Measurements from ENCODE around the gene MX2. TPM values are rescaled to one million over a fixed set of nuclear protein-coding genes. Genes with fewer than 3 reads are reported as not detected.

Gene MX2
- total and polyA plus RNA-seq, 2 donors (not counting 1 experiment from before 2014, with no cell fraction given): 51.2 to 64.3 TPM

- no peaks in the 10 kb centered on the region for H3K27me3 Mint-ChIP-seq
- intact Hi-C loops (cut with micrococcal nuclease): no loop called here
- DNase-seq: no peak
- peaks cover 5% of the 10 kb centered on the region for H4K20me1 ChIP-seq (ENCODE audit: control insufficient read depth, insufficient read depth, low read length, poor library complexity, severe bottlenecking)
- H3K79me2 ChIP-seq (ENCODE audit: control insufficient read depth, insufficient read depth, low read length): no peaks in the 10 kb centered on the region
- H3K4me1 Mint-ChIP-seq: peaks cover 40% of the 10 kb centered on the region
- H3K27me3 ChIP-seq (replicated peaks in 1 of 4; ENCODE audit: control extremely low read depth in 1 of 4, control insufficient read depth in 3 of 4, insufficient read depth in 4 of 4, low read length in 3 of 4): no peaks in the 10 kb centered on the region
- no peak for TF ChIP-seq EZH2 (IDR thresholded peaks at IDR 0.05; ENCODE audit: borderline replicate concordance, insufficient read depth, low read depth, low read length, poor library complexity, severe bottlenecking)
- TF ChIP-seq CTCF (IDR thresholded peaks at IDR 0.05): no peak
- CTCF ChIA-PET: interaction anchor here (1.0 kb wide), 1 partner anchor 150 kb away, joined by 4 read pairs; no protein-coding TSS in a partner anchor
- WGBS (ENCODE audit: insufficient coverage): no CpG with 5 or more reads among the region's 2 CpGs
- H3K4me2 ChIP-seq (replicated peaks; ENCODE audit: low read depth, low read length, poor library complexity, severe bottlenecking): no peak overlapping the region
- no peak overlapping the region for H2AFZ ChIP-seq (ENCODE audit: insufficient read depth, low read depth, low read length, poor library complexity, severe bottlenecking)
- H3K36me3 ChIP-seq (replicated peaks in 1 of 2; ENCODE audit: control extremely low read depth in 1 of 2, control insufficient read depth in 1 of 2, extremely low read depth in 1 of 2, insufficient read depth in 2 of 2, low read length in 1 of 2): peaks cover 3 to 84% of the 10 kb centered on the region in 2 experiments
- H3K4me1 ChIP-seq (ENCODE audit: control insufficient read depth in 2 of 2, insufficient read depth in 2 of 2, low read length in 2 of 2): peaks cover 31 to 38% of the 10 kb centered on the region in 2 donors
- H3K27ac ChIP-seq (ENCODE audit: low read length in 2 of 2): no peak overlapping the region
- H3K27ac Mint-ChIP-seq: peak overlapping the region; percentile 62
- no peak overlapping the region for H3K4me3 ChIP-seq (ENCODE audit: control extremely low read depth in 1 of 5, extremely low read depth in 1 of 5, insufficient read depth in 1 of 5, low read depth in 2 of 5, low read length in 4 of 5)
- H3K9me3 ChIP-seq (ENCODE audit: control extremely low read depth in 1 of 3, control insufficient read depth in 2 of 3, insufficient read depth in 1 of 3, low read length in 2 of 3): peaks cover 3 to 9% (median 4%) of the 10 kb centered on the region in 3 donors
- POLR2A ChIA-PET: no interaction called here
- H3K9me3 Mint-ChIP-seq (ENCODE audit: insufficient read depth): peaks cover 4% of the 10 kb centered on the region
- no peak overlapping the region for H3K9ac ChIP-seq (ENCODE audit: low read length)
- no peak for ATAC-seq (ENCODE audit: low read depth)
- no peak overlapping the region for H3K4me3 Mint-ChIP-seq
Measured at GRCh38 chr21:41433566-41433965, 71.7 kb downstream of the MX2 start.

- ATAC-seq (ENCODE audit: low read depth) (no peak), DNase-seq (no peak)
- peaks cover 25% of the 10 kb centered on the region for H3K4me1 Mint-ChIP-seq
- H3K9ac ChIP-seq (ENCODE audit: low read length): no peak overlapping the region
- H3K4me3 Mint-ChIP-seq: no peak overlapping the region
- H3K9me3 ChIP-seq (ENCODE audit: control extremely low read depth in 1 of 3, control insufficient read depth in 2 of 3, insufficient read depth in 1 of 3, low read length in 2 of 3): peaks cover 2 to 9% (median 3%) of the 10 kb centered on the region in 3 donors
- no peaks in the 10 kb centered on the region for H3K27me3 Mint-ChIP-seq
- H3K36me3 ChIP-seq (replicated peaks in 1 of 2; ENCODE audit: control extremely low read depth in 1 of 2, control insufficient read depth in 1 of 2, extremely low read depth in 1 of 2, insufficient read depth in 2 of 2, low read length in 1 of 2): peaks cover 1 to 87% of the 10 kb centered on the region in 2 experiments
- peaks cover 25% of the 10 kb centered on the region in 2 donors for H3K4me1 ChIP-seq (ENCODE audit: control insufficient read depth in 2 of 2, insufficient read depth in 2 of 2, low read length in 2 of 2)
- H3K27ac ChIP-seq (ENCODE audit: low read length in 2 of 2): no peak overlapping the region
- no peak overlapping the region for H2AFZ ChIP-seq (ENCODE audit: insufficient read depth, low read depth, low read length, poor library complexity, severe bottlenecking)
- CTCF ChIA-PET: no interaction called here
- peaks cover 4% of the 10 kb centered on the region for H3K9me3 Mint-ChIP-seq (ENCODE audit: insufficient read depth)
- no peak overlapping the region for H3K4me2 ChIP-seq (replicated peaks; ENCODE audit: low read depth, low read length, poor library complexity, severe bottlenecking)
- H4K20me1 ChIP-seq (ENCODE audit: control insufficient read depth, insufficient read depth, low read length, poor library complexity, severe bottlenecking): peaks cover 5% of the 10 kb centered on the region
- H3K79me2 ChIP-seq (ENCODE audit: control insufficient read depth, insufficient read depth, low read length): no peaks in the 10 kb centered on the region
- POLR2A ChIA-PET: no interaction called here
- no peak overlapping the region for H3K4me3 ChIP-seq (ENCODE audit: control extremely low read depth in 1 of 5, extremely low read depth in 1 of 5, insufficient read depth in 1 of 5, low read depth in 2 of 5, low read length in 4 of 5)
- no peak overlapping the region for H3K27ac Mint-ChIP-seq
- TF ChIP-seq EZH2 (IDR thresholded peaks at IDR 0.05; ENCODE audit: borderline replicate concordance, insufficient read depth, low read depth, low read length, poor library complexity, severe bottlenecking) (no peak), CTCF (IDR thresholded peaks at IDR 0.05) (no peak)
- WGBS (ENCODE audit: insufficient coverage): 98% methylated on average over 9 of the region's 11 CpGs
- intact Hi-C loops (cut with micrococcal nuclease): no loop called here
- H3K27me3 ChIP-seq (replicated peaks in 1 of 4; ENCODE audit: control extremely low read depth in 1 of 4, control insufficient read depth in 3 of 4, insufficient read depth in 4 of 4, low read length in 3 of 4): no peaks in the 10 kb centered on the region
Measured at GRCh38 chr21:41435706-41436105, 73.9 kb downstream of the MX2 start.

Measured in B cell (primary cell).